PC-9 (cell line): ENCODE results near the gene IRAK1.
"Not testable (repeated sequence)": the region's sequence is repeated elsewhere in the genome, so short reads cannot be mapped to it uniquely, and the experiment has no call there.

Source experiments
- CTCF ChIP-seq: fragments of 200-600 bp; sonication (generic); conservative IDR thresholded peaks from 2 replicates; pipeline ENCODE4 v1.6.1; 2017; ENCODE audit warnings: mixed run types, antibody characterized with exemption, mild to moderate bottlenecking, moderate library complexity
- EZH2 ChIP-seq: fragments of 200-600 bp; sonication (generic); IDR thresholded peaks from 2 replicates; pipeline ENCODE4 v1.8.0; 2017; ENCODE audit warnings: antibody characterized with exemption, low read depth

- TF ChIP-seq CTCF, EZH2: not testable (repeated sequence)
Observed at GRCh38 chrX:153980394-153980793, 39.3 kb downstream of the IRAK1 start.
